DND-41 (cell line): Measurements from ENCODE around the gene TMEM151B.
"Not testable (repeated sequence)": the region's sequence is repeated elsewhere in the genome, so short reads cannot be mapped to it uniquely, and the experiment has no call there.

Experiments
- ATAC-seq: fragments of 200-7000 bp; cut with Tn5 transposase; 3 replicates; pipeline ENCODE4 v1.9.1; 2021; ENCODE audit warnings: low read depth; ENCODE audit not compliant: insufficient read depth
- DNase-seq: peaks from one replicate; pipeline ENCODE4 v3.0.0-alpha.2; 2020
- H2AFZ ChIP-seq: 2 replicates; pipeline ENCODE4 v1.6.0; 2012; ENCODE audit warnings: low read depth, low read length
- H3K27ac ChIP-seq: 2 replicates; pipeline ENCODE4 v1.5.1; 2012; ENCODE audit warnings: low read length, inconsistent platforms
- H3K27me3 ChIP-seq: fragments of 200-600 bp; sonication (generic); 2 replicates; pipeline ENCODE4 v1.6.0; 2012; ENCODE audit warnings: low read length, mild to moderate bottlenecking, inconsistent platforms; ENCODE audit not compliant: insufficient read depth, poor library complexity
- H3K36me3 ChIP-seq: 2 replicates; pipeline ENCODE4 v1.5.1; 2012; ENCODE audit warnings: low read length, inconsistent platforms; ENCODE audit not compliant: insufficient read depth
- H3K4me1 ChIP-seq: 2 replicates; pipeline ENCODE4 v1.5.1; 2012; ENCODE audit warnings: mild to moderate bottlenecking, low read length; ENCODE audit not compliant: insufficient read depth
- H3K4me2 ChIP-seq: 2 replicates; pipeline ENCODE4 v1.6.0; 2012; ENCODE audit warnings: mild to moderate bottlenecking, moderate library complexity, low read length, inconsistent platforms; ENCODE audit not compliant: insufficient read depth
- H3K4me3 ChIP-seq, 2 experiments: fragments of 200-600 bp in 1 of 2; shearing (Covaris generic) in 1 of 2; 2 replicates each; pipeline ENCODE4 v1.5.1; 2012 to 2016; ENCODE audit warnings: inconsistent platforms in 2 of 2, low read length in 2 of 2, mild to moderate bottlenecking in 2 of 2, low read depth in 1 of 2, moderate library complexity in 1 of 2
- H3K79me2 ChIP-seq: 2 replicates; pipeline ENCODE4 v1.6.0; 2012; ENCODE audit warnings: low read length, inconsistent platforms; ENCODE audit not compliant: insufficient read depth
- H3K9ac ChIP-seq: 2 replicates; pipeline ENCODE4 v1.6.0; 2012; ENCODE audit warnings: low read depth, mild to moderate bottlenecking, inconsistent platforms, low read length, moderate library complexity
- H3K9me3 ChIP-seq: 2 replicates; pipeline ENCODE4 v1.5.1; 2012; ENCODE audit warnings: low read length, moderate library complexity, mild to moderate bottlenecking, inconsistent platforms; ENCODE audit not compliant: insufficient read depth, severe bottlenecking
- H4K20me1 ChIP-seq: 2 replicates; pipeline ENCODE4 v1.6.0; 2012; ENCODE audit warnings: low read length; ENCODE audit not compliant: insufficient read depth
- CTCF ChIP-seq: IDR thresholded peaks from 2 replicates; pipeline ENCODE4 v1.5.1; 2012; ENCODE audit warnings: borderline replicate concordance, low read length, moderate library complexity, mild to moderate bottlenecking; ENCODE audit not compliant: poor library complexity, severe bottlenecking; ENCODE audit errors: extremely low read depth
- EZH2 ChIP-seq: IDR thresholded peaks from 3 replicates; pipeline ENCODE4 v1.6.1; 2012; ENCODE audit warnings: borderline replicate concordance, low read depth, mild to moderate bottlenecking, moderate library complexity, low read length, inconsistent platforms; ENCODE audit not compliant: severe bottlenecking

Gene TMEM151B

GRCh38 chr6:44311304-44311703 is 41.1 kb downstream of the TMEM151B start:
- ATAC-seq (no peak), DNase-seq (no peak)
- H3K79me2 ChIP-seq, result peaks cover 20% of the 10 kb centered on the region
- H3K27me3 ChIP-seq, result no peaks in the 10 kb centered on the region
- peak overlapping the region; percentile 87 for H3K4me2 ChIP-seq
- peaks cover 54% of the 10 kb centered on the region for H3K36me3 ChIP-seq
- no peaks in the 10 kb centered on the region for H4K20me1 ChIP-seq
- no peak overlapping the region for H2AFZ ChIP-seq
- H3K4me1 ChIP-seq, result peaks cover 27% of the 10 kb centered on the region
- H3K27ac ChIP-seq, result no peak overlapping the region
- no peaks in the 10 kb centered on the region for H3K9me3 ChIP-seq
- H3K9ac ChIP-seq, result no peak overlapping the region
- H3K4me3 ChIP-seq, result no peak overlapping the region
- TF ChIP-seq EZH2 (no peak), CTCF (no peak)

- DNase-seq (no peak), ATAC-seq (no peak)
- Histone ChIP-seq H3K4me1 (peaks cover 27% of the 10 kb centered on the region), H3K27ac (no peak overlapping the region), H3K9ac (peak overlapping the region; percentile 83), H3K79me2 (peaks cover 20% of the 10 kb centered on the region), H3K4me3 (peak overlapping the region in 1 of 2 experiments; percentile 80; a peak in 3 of 4 replicates), H4K20me1 (no peaks in the 10 kb centered on the region), H3K27me3 (no peaks in the 10 kb centered on the region), H2AFZ (no peak overlapping the region), H3K36me3 (peaks cover 49% of the 10 kb centered on the region), H3K4me2 (peak overlapping the region; percentile 87), H3K9me3 (no peaks in the 10 kb centered on the region)
- no peak for TF ChIP-seq EZH2
Measured at GRCh38 chr6:44311767-44312166, 41.5 kb downstream of the TMEM151B start.

GRCh38 chr6:44312901-44313788 is 42.9 kb downstream of the TMEM151B start, which contains the start of gene AARS2:
TSS of gene AARS2 (minus strand) at chr6:44313347. CDS start at chr6:44313323, 24 bp downstream.
- peaks cover 27% of the 10 kb centered on the region for H3K4me1 ChIP-seq
- peak within 1 kb of the TSS; percentile 82 for H3K27ac ChIP-seq
- no peaks in the 10 kb centered on the region for H3K27me3 ChIP-seq
- peak; percentile 94 for ATAC-seq
- H3K4me2 ChIP-seq, result peak within 1 kb of the TSS; percentile 87
- peak within 1 kb of the TSS; percentile 91 for H2AFZ ChIP-seq
- peak within 1 kb of the TSS; percentile 83 for H3K9ac ChIP-seq
- H3K9me3 ChIP-seq, result no peaks in the 10 kb centered on the region
- peak; percentile 90 for DNase-seq
- no peaks in the 10 kb centered on the region for H4K20me1 ChIP-seq
- peak within 1 kb of the TSS; percentile 67 to 80 for H3K4me3 ChIP-seq
- TF ChIP-seq CTCF (peak; percentile 99), EZH2 (no peak)
- peaks cover 20% of the 10 kb centered on the region for H3K79me2 ChIP-seq
- H3K36me3 ChIP-seq, result peaks cover 36% of the 10 kb centered on the region

GRCh38 chr6:44314657-44315056 is 44.4 kb downstream of the TMEM151B start:
- ATAC-seq, result not testable (repeated sequence)

More at GRCh38 chr6:44314657-44315056, 44.4 kb downstream of the TMEM151B start:
- H2AFZ ChIP-seq, H3K9me3 ChIP-seq, H4K20me1 ChIP-seq, H3K9ac ChIP-seq, H3K27me3 ChIP-seq, H3K4me3 ChIP-seq, H3K27ac ChIP-seq, DNase-seq, H3K4me2 ChIP-seq: not testable (repeated sequence)
- peaks cover 27% of the 10 kb centered on the region for H3K4me1 ChIP-seq
- peaks cover 20% of the 10 kb centered on the region for H3K79me2 ChIP-seq
- H3K36me3 ChIP-seq, result peaks cover 26% of the 10 kb centered on the region
